ENCODE data around the gene RGL2. TPM values are rescaled to one million over a fixed set of nuclear protein-coding genes. Genes with fewer than 3 reads are reported as not detected.

Gene RGL2
- total RNA-seq, 5 donors from 2014 or later (not counting 1 experiment from before 2014, with no cell fraction given): 55.9 to 72.0 (median 66.0) TPM

DNA sequence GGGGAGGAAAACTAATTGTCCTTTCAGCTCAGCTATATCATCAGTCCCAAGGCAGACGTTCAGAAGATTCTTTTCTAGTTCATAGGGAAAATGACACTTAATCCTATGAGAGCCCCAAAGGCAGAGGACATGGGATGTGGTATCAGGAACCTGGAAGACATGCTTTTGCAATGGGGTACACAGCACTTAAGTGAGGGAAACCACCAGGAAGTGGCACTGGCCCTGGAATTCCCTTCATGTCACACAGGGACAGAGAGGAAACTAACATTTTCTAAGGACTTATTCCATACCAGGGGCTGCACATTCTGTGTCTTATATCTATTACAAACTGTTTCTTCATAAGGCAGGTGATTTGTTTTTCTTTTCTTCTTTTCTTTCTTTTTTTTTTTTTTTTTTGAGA is 55.3 kb downstream of the RGL2 start:
- WGBS (ENCODE audit: insufficient coverage): no CpG with 5 or more reads among the region's 1 CpG
- no peaks in the 10 kb centered on the region for H3K9me3 ChIP-seq
- H3K27me3 Mint-ChIP-seq: peaks cover 0 to 17% of the 10 kb centered on the region in 2 donors
- H3K4me3 ChIP-seq (ENCODE audit: control insufficient read depth in 1 of 2, extremely low read depth in 1 of 2, low read length in 1 of 2): no peak overlapping the region
- DNase-seq: no peak
- POLR2A ChIA-PET: no interaction called here
- peaks cover 13 to 27% (median 18%) of the 10 kb centered on the region in 3 donors for H3K4me1 Mint-ChIP-seq
- H3K9me3 Mint-ChIP-seq: no peaks in the 10 kb centered on the region
- H3K27me3 ChIP-seq (replicated peaks in 1 of 2; ENCODE audit: control insufficient read depth in 2 of 2, extremely low read depth in 1 of 2, insufficient read depth in 2 of 2, low read length in 1 of 2): peaks cover 6 to 18% of the 10 kb centered on the region in 2 experiments
- CTCF ChIA-PET: interaction anchor here in 1 of 2 donors (0.7 kb wide), 1 partner anchor 123 kb away, joined by 5 read pairs; no protein-coding TSS in a partner anchor
- peaks cover 7 to 8% of the 10 kb centered on the region in 2 experiments for H3K4me1 ChIP-seq (ENCODE audit: control insufficient read depth in 1 of 2, extremely low read depth in 1 of 2, insufficient read depth in 2 of 2, low read length in 2 of 2)
- H3K27ac Mint-ChIP-seq: no peak overlapping the region
- H3K4me3 Mint-ChIP-seq: no peak overlapping the region
- no peaks in the 10 kb centered on the region for H3K36me3 Mint-ChIP-seq
- no peaks in the 10 kb centered on the region for H3K36me3 ChIP-seq (ENCODE audit: control insufficient read depth in 2 of 2, extremely low read depth in 1 of 2, insufficient read depth in 1 of 2, low read length in 1 of 2)
- ATAC-seq (replicated peaks in 1 of 4): no peak
- no peak overlapping the region for H3K27ac ChIP-seq (ENCODE audit: low read length)

DNA sequence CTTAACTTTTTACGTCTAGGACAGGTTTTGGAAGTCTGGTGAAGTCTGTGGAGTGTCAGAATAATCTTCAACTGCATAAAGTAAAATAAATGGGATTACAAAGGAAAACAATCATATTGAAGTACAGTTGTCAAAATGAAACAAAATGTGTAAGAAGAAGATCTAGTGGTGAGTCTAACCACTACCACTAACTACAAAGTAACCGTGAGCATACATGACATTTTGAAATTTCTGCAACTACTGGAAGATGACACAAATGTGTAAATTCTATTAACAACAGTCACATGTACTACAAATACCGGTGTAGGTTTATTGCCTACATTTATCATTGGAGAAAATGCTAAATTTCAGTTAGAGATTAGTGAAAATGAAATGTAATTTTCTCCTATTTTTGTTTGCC is 56.8 kb downstream of the RGL2 start:
- ATAC-seq (replicated peaks in 1 of 4) (peak in 2 of 4 experiments; percentile 40 to 56), DNase-seq (no peak)
- H3K27me3 ChIP-seq (replicated peaks in 1 of 2; ENCODE audit: control insufficient read depth in 2 of 2, extremely low read depth in 1 of 2, insufficient read depth in 2 of 2, low read length in 1 of 2): peaks cover 6 to 23% of the 10 kb centered on the region in 2 experiments
- H3K36me3 ChIP-seq (ENCODE audit: control insufficient read depth in 2 of 2, extremely low read depth in 1 of 2, insufficient read depth in 1 of 2, low read length in 1 of 2): no peaks in the 10 kb centered on the region
- no peak overlapping the region for H3K4me3 ChIP-seq (ENCODE audit: control insufficient read depth in 1 of 2, extremely low read depth in 1 of 2, low read length in 1 of 2)
- Mint-ChIP-seq H3K27ac (peak overlapping the region; percentile 17 to 54), H3K27me3 (peaks cover 0 to 21% of the 10 kb centered on the region in 2 donors), H3K36me3 (no peaks in the 10 kb centered on the region), H3K4me1 (peaks cover 7 to 19% (median 12%) of the 10 kb centered on the region in 3 donors), H3K9me3 (no peaks in the 10 kb centered on the region), H3K4me3 (peak overlapping the region in 1 of 3 donors; percentile 14)
- WGBS (ENCODE audit: insufficient coverage): no CpG with 5 or more reads among the region's 3 CpGs
- no peaks in the 10 kb centered on the region for H3K9me3 ChIP-seq
- CTCF ChIA-PET: no interaction called here
- no peaks in the 10 kb centered on the region for H3K4me1 ChIP-seq (ENCODE audit: control insufficient read depth in 1 of 2, extremely low read depth in 1 of 2, insufficient read depth in 2 of 2, low read length in 2 of 2)
- POLR2A ChIA-PET: no interaction called here
- no peak overlapping the region for H3K27ac ChIP-seq (ENCODE audit: low read length)

Other genes starting within 250 kb of the RGL2 start
- gene HLA-DPA1, start 225.3 kb downstream of the RGL2 start, total RNA-seq: 10 to 100 TPM; 29.6 to 68.4 (median 35.9) TPM
- gene HLA-DPB1, start 223.0 kb downstream of the RGL2 start, total RNA-seq: 10 to 100 TPM; 41.2 to 78.9 (median 58.4) TPM
- gene COL11A2, start 106.5 kb downstream of the RGL2 start, total RNA-seq: 1 to 10 TPM; 1.3 to 9.7 (median 2.7) TPM
- 100 to 1,000 TPM in 2 of 5 donors, 10 to 100 TPM in 3; 65.5 to 104 (median 96.4) TPM for gene RXRB, start 98.3 kb downstream of the RGL2 start, total RNA-seq
- 10 to 100 TPM; 19.1 to 44.0 (median 41.3) TPM for gene SLC39A7, start 98.1 kb downstream of the RGL2 start, total RNA-seq
- gene HSD17B8, start 94.3 kb downstream of the RGL2 start, total RNA-seq: 10 to 100 TPM; 13.9 to 27.7 (median 24.4) TPM
- gene RING1, start 90.4 kb downstream of the RGL2 start, total RNA-seq: 10 to 100 TPM; 37.7 to 43.8 (median 42.6) TPM
- gene VPS52, start 27.1 kb downstream of the RGL2 start, total RNA-seq: 100 to 1,000 TPM in 1 of 5 donors, 10 to 100 TPM in 4; 81.4 to 100 (median 87.6) TPM
- 1,000 to 10,000 TPM; 3,249 to 4,871 (median 4,590) TPM for gene RPS18, start 26.9 kb downstream of the RGL2 start, total RNA-seq
- 10 to 100 TPM; 12.2 to 47.2 (median 40.4) TPM for gene B3GALT4, start 21.8 kb downstream of the RGL2 start, total RNA-seq
- gene WDR46, start 9.7 kb downstream of the RGL2 start, total RNA-seq: 10 to 100 TPM; 38.3 to 74.4 (median 60.4) TPM
- 10 to 100 TPM; 16.1 to 51.4 (median 40.5) TPM for gene PFDN6, start 9.3 kb downstream of the RGL2 start, total RNA-seq
- gene TAPBP, start 15.1 kb upstream of the RGL2 start, total RNA-seq: 100 to 1,000 TPM; 224 to 271 (median 254) TPM
- 10 to 100 TPM; 17.6 to 32.0 (median 26.3) TPM for gene ZBTB22, start 18.8 kb upstream of the RGL2 start, total RNA-seq
- 10 to 100 TPM; 36.3 to 91.4 (median 87.7) TPM for gene DAXX, start 24.0 kb upstream of the RGL2 start, total RNA-seq
- 1 to 10 TPM; 1.1 to 2.9 (median 1.8) TPM for gene KIFC1, start 92.9 kb upstream of the RGL2 start, total RNA-seq
- gene PHF1, start 112.1 kb upstream of the RGL2 start, total RNA-seq: 100 to 1,000 TPM; 169 to 372 (median 175) TPM
- gene CUTA, start 119.2 kb upstream of the RGL2 start, total RNA-seq: 100 to 1,000 TPM; 169 to 184 (median 176) TPM
- 100 to 1,000 TPM in 1 of 5 donors, 10 to 100 TPM in 4; 51.2 to 111 (median 64.5) TPM for gene SYNGAP1, start 121.1 kb upstream of the RGL2 start, total RNA-seq
- gene ZBTB9, start 155.6 kb upstream of the RGL2 start, total RNA-seq: 10 to 100 TPM in 3 of 5 donors, 1 to 10 TPM in 2; 3.9 to 12.6 (median 11.1) TPM

All from T-cell (primary cell).